ENCODE results near the gene POGK. TPM values are rescaled to one million over a fixed set of nuclear protein-coding genes. Genes with fewer than 3 reads are reported as not detected.

The POGK gene
- polyA plus RNA-seq, 3 donors: 10.6 to 13.0 (median 10.9) TPM

DNA sequence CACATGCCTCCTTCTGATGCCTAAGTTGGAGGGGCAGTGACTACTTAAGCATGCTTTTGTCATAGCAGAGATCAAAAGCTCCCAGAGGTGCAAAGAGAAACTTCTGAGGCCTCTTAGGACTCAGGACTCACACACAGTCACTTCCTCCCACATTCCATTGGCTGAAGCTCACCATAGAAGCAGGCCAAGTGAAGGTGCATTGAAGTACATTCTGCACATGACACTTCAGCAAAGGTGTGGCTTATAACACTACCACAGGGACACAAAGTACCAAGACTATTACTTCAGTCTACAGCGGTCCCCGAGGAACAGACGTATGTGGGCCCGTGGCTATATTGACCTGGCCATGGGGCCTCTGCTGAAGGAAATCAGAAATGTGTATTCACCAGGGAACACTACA is 2.5 kb upstream of the POGK start:
- no peak overlapping the region for H3K27ac Mint-ChIP-seq
- H3K27me3 ChIP-seq (ENCODE audit: control insufficient read depth in 2 of 2, insufficient read depth in 2 of 2, low read length in 2 of 2): no peaks in the 10 kb centered on the region
- H3K36me3 ChIP-seq (replicated peaks in 1 of 2; ENCODE audit: control insufficient read depth in 1 of 2, insufficient read depth in 2 of 2, low read length in 2 of 2): peaks cover 6 to 7% of the 10 kb centered on the region in 2 donors
- no peak overlapping the region for H3K4me2 ChIP-seq (replicated peaks; ENCODE audit: extremely low read depth, low read length, poor library complexity, severe bottlenecking)
- peaks cover 0 to 5% (median 3%) of the 10 kb centered on the region in 7 donors for H3K9me3 Mint-ChIP-seq
- H3K4me1 ChIP-seq (ENCODE audit: control insufficient read depth in 1 of 2, insufficient read depth in 2 of 2, low read length in 2 of 2): peaks cover 24 to 27% of the 10 kb centered on the region in 2 donors
- H4K20me1 ChIP-seq (ENCODE audit: insufficient read depth, low read length): peaks cover 20% of the 10 kb centered on the region
- H2AFZ ChIP-seq (ENCODE audit: insufficient read depth, low read depth, low read length, poor library complexity, severe bottlenecking): no peak overlapping the region
- peaks cover 6 to 7% of the 10 kb centered on the region in 2 donors for H3K36me3 Mint-ChIP-seq
- H3K79me2 ChIP-seq (ENCODE audit: insufficient read depth, low read length): peaks cover 20% of the 10 kb centered on the region
- H3K4me1 Mint-ChIP-seq: peaks cover 29% of the 10 kb centered on the region
- no peak overlapping the region for H3K27ac ChIP-seq (ENCODE audit: low read depth in 1 of 2, low read length in 2 of 2)
- intact Hi-C loops (cut with micrococcal nuclease): no loop called here
- no peak for TF ChIP-seq CTCF (IDR thresholded peaks at IDR 0.05)
- no peak for DNase-seq
- no peak overlapping the region for H3K4me3 Mint-ChIP-seq
- no peak overlapping the region for H3K4me3 ChIP-seq (replicated peaks in 1 of 3; ENCODE audit: low read depth in 2 of 3, low read length in 3 of 3)
- 96% methylated on average over 4 of the region's 4 CpGs for WGBS (ENCODE audit: insufficient coverage)
- no peaks in the 10 kb centered on the region for H3K9me3 ChIP-seq (replicated peaks in 1 of 2; ENCODE audit: control insufficient read depth in 1 of 2, insufficient read depth in 1 of 2, low read length in 2 of 2)
- peaks cover 0 to 3% (median 0%) of the 10 kb centered on the region in 3 donors for H3K27me3 Mint-ChIP-seq (ENCODE audit: low read depth in 3 of 3)
- H3K9ac ChIP-seq (ENCODE audit: insufficient read depth, low read length, poor library complexity, severe bottlenecking): no peak overlapping the region

DNA sequence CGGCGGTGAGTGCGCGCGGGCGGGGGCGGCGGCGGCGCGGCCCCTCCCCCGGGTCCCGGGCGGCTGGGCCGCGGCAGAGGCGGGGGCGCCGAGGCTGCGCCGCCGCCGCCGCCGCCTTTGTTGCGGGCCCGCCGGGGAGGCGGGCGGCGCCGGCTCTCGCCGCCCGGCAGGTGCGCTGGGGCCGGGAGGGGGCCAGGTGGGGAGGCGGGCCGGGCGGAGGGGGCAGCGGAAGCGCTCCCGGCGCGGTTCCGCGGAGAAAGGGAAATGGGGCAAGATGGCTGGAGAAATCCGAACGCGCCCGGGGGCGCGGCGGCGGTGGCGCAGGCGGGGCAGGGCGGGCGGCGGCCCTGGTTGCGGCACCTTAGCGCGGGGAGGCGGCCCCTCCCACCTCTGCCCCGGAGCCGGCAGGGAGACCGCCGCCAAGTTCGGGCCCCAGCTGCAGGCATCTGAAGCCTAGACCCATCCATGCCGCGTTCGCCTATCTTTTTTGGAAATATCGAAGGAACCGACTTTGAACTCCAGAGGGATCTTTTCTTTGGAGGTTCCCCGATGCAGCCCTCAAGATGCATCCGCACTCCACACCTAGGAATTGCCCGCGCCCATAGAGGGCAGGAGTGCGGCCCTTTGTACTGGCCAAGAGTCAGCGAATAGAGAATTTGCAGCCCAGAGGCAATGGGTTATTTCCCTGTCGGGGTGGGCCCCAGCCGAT is 479 bp downstream of the POGK start:
- H3K9me3 Mint-ChIP-seq: peaks cover 0 to 2% (median 0%) of the 10 kb centered on the region in 7 donors
- peaks cover 38% of the 10 kb centered on the region for H3K4me1 Mint-ChIP-seq

More for the DNA sequence above, 479 bp downstream of the POGK start:
- Mint-ChIP-seq H3K4me3 (peak overlapping the region; percentile 83 to 91), H3K36me3 (peaks cover 36 to 37% of the 10 kb centered on the region in 2 donors), H3K27me3 (ENCODE audit: low read depth in 3 of 3) (no peaks in the 10 kb centered on the region), H3K27ac (peak overlapping the region; percentile 71 to 96 (median 87))
- Histone ChIP-seq H3K9ac (ENCODE audit: insufficient read depth, low read length, poor library complexity, severe bottlenecking) (peak overlapping the region; percentile 77), H3K4me3 (replicated peaks in 1 of 3; ENCODE audit: low read depth in 2 of 3, low read length in 3 of 3) (peak overlapping the region; percentile 58 to 89 (median 83)), H4K20me1 (ENCODE audit: insufficient read depth, low read length) (peaks cover 49% of the 10 kb centered on the region), H2AFZ (ENCODE audit: insufficient read depth, low read depth, low read length, poor library complexity, severe bottlenecking) (peak overlapping the region; percentile 64), H3K9me3 (replicated peaks in 1 of 2; ENCODE audit: control insufficient read depth in 1 of 2, insufficient read depth in 1 of 2, low read length in 2 of 2) (no peaks in the 10 kb centered on the region), H3K36me3 (replicated peaks in 1 of 2; ENCODE audit: control insufficient read depth in 1 of 2, insufficient read depth in 2 of 2, low read length in 2 of 2) (peaks cover 37% of the 10 kb centered on the region in 2 donors), H3K27ac (ENCODE audit: low read depth in 1 of 2, low read length in 2 of 2) (peak overlapping the region; percentile 39 to 94), H3K79me2 (ENCODE audit: insufficient read depth, low read length) (peaks cover 50% of the 10 kb centered on the region), H3K27me3 (ENCODE audit: control insufficient read depth in 2 of 2, insufficient read depth in 2 of 2, low read length in 2 of 2) (no peaks in the 10 kb centered on the region), H3K4me1 (ENCODE audit: control insufficient read depth in 1 of 2, insufficient read depth in 2 of 2, low read length in 2 of 2) (peaks cover 24 to 35% of the 10 kb centered on the region in 2 donors), H3K4me2 (replicated peaks; ENCODE audit: extremely low read depth, low read length, poor library complexity, severe bottlenecking) (peak overlapping the region; percentile 87)
- TF ChIP-seq CTCF (IDR thresholded peaks at IDR 0.05): no peak
- intact Hi-C loops (cut with micrococcal nuclease): loop anchor here in 1 of 2 donors (10.0 kb wide), 1 partner anchor 1095 kb away; the partner anchor contains the start of genes DCAF6 and MPC2
- under 1% methylated on average over 71 of the region's 82 CpGs for WGBS (ENCODE audit: insufficient coverage)
- peak; percentile 26 to 34 (median 33) for DNase-seq

All from CD14-positive monocyte (primary cell).